Measurements from ENCODE around the gene PRKG1.

Gene PRKG1

DNA sequence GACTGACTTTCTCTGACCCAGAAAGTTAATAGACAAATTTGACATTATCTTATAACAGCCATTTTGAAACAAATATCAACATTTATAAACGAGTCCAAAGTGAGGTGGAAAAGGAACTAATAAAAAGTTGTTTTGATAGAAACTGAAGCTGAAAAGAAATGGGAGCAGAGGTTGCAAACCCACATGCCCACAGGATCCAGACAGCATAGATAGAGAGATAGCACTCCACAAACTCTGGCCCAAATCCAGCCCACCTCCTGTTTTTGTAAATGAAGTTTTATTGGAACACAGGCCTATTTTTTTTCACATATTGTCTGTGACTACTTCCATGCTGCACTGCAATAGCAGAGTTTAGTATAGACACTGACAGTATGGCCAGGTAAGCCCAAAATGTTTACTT is 171.9 kb downstream of the PRKG1 start:
- no peaks in the 10 kb centered on the region for H3K27me3 ChIP-seq (ENCODE audit: insufficient read depth, poor library complexity, severe bottlenecking)
- H3K27ac ChIP-seq (replicated peaks), result no peak overlapping the region
- DNase-seq (ENCODE audit: low read depth in 1 of 2, low spot score in 1 of 2), result no peak
- TF ChIP-seq SPI1 (IDR thresholded peaks at IDR 0.05; ENCODE audit: borderline replicate concordance, low read depth), result no peak
- TF ChIP-seq, protein P1, sequence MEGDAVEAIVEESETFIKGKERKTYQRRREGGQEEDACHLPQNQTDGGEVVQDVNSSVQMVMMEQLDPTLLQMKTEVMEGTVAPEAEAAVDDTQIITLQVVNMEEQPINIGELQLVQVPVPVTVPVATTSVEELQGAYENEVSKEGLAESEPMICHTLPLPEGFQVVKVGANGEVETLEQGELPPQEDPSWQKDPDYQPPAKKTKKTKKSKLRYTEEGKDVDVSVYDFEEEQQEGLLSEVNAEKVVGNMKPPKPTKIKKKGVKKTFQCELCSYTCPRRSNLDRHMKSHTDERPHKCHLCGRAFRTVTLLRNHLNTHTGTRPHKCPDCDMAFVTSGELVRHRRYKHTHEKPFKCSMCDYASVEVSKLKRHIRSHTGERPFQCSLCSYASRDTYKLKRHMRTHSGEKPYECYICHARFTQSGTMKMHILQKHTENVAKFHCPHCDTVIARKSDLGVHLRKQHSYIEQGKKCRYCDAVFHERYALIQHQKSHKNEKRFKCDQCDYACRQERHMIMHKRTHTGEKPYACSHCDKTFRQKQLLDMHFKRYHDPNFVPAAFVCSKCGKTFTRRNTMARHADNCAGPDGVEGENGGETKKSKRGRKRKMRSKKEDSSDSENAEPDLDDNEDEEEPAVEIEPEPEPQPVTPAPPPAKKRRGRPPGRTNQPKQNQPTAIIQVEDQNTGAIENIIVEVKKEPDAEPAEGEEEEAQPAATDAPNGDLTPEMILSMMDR (IDR thresholded peaks at IDR 0.05; ENCODE audit: insufficient read depth, low read length), result no peak
- H3K4me3 ChIP-seq (replicated peaks; ENCODE audit: insufficient read depth, low read length), result no peak overlapping the region

DNA sequence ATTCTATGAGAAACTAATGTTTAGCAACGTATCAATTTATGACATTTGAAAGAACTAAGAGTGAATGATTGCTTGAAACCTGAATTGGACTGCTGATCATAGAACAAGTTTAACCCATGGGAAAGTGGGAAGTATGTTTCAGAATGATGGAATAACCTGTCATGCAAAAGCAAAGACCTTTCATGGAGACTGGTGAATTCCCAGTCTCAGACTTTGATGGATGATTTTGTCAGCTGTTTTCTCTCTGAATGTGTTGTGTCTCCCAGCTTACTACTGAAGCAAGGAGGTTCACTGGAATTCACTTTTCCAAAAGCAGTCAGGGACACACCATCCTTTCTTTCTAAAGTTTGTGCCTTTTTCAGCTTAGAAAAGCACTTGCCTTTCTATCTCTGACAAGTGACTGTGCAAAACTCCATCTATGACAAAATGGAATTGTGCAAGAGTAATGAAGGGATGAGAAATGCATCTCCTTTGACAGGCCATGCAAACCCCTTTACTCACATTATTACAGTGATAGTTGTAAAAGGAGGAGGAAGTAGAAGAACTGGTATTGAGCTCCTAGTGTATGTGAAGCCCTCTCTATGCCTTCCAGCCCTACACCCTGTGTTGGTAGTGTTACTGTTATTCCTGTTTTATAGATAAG is 176.1 kb downstream of the PRKG1 start:
- TF ChIP-seq, protein P1 (IDR thresholded peaks at IDR 0.05; ENCODE audit: insufficient read depth, low read length), result no peak
- TF ChIP-seq SPI1 (IDR thresholded peaks at IDR 0.05; ENCODE audit: borderline replicate concordance, low read depth) (no peak), POLR2AphosphoS5 (IDR thresholded peaks at IDR 0.05; ENCODE audit: low read depth) (no peak), GABPA (IDR thresholded peaks at IDR 0.05; ENCODE audit: low read depth) (no peak)
- TF ChIP-seq, protein P2, sequence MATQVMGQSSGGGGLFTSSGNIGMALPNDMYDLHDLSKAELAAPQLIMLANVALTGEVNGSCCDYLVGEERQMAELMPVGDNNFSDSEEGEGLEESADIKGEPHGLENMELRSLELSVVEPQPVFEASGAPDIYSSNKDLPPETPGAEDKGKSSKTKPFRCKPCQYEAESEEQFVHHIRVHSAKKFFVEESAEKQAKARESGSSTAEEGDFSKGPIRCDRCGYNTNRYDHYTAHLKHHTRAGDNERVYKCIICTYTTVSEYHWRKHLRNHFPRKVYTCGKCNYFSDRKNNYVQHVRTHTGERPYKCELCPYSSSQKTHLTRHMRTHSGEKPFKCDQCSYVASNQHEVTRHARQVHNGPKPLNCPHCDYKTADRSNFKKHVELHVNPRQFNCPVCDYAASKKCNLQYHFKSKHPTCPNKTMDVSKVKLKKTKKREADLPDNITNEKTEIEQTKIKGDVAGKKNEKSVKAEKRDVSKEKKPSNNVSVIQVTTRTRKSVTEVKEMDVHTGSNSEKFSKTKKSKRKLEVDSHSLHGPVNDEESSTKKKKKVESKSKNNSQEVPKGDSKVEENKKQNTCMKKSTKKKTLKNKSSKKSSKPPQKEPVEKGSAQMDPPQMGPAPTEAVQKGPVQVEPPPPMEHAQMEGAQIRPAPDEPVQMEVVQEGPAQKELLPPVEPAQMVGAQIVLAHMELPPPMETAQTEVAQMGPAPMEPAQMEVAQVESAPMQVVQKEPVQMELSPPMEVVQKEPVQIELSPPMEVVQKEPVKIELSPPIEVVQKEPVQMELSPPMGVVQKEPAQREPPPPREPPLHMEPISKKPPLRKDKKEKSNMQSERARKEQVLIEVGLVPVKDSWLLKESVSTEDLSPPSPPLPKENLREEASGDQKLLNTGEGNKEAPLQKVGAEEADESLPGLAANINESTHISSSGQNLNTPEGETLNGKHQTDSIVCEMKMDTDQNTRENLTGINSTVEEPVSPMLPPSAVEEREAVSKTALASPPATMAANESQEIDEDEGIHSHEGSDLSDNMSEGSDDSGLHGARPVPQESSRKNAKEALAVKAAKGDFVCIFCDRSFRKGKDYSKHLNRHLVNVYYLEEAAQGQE (IDR thresholded peaks at IDR 0.05; ENCODE audit: insufficient replicate concordance, low read depth), result no peak
- Histone ChIP-seq H3K27ac (replicated peaks) (no peak overlapping the region), H3K27me3 (ENCODE audit: insufficient read depth, poor library complexity, severe bottlenecking) (no peaks in the 10 kb centered on the region), H3K4me3 (replicated peaks; ENCODE audit: insufficient read depth, low read length) (no peak overlapping the region)
- DNase-seq (ENCODE audit: low read depth in 1 of 2, low spot score in 1 of 2), result no peak

DNA sequence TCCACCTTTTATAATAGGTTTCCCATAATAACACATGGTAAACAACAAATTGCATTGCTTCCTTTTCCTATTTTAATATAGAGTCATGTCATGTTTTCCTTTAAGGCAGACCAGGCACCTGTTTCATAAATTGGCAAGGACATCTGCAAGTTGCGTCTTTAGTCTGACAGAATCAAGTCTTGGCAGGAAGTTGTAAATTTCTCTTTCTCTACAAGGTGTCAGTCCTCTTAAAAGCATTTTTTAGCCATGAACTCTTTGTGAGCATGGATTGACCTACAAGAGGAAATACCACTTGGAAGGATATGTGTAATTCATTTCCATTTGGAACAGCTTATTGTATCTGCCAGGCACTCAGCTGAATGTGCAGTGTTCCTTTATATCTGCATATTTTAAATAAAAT is 176.8 kb downstream of the PRKG1 start:
- TF ChIP-seq, protein P2 (IDR thresholded peaks at IDR 0.05; ENCODE audit: insufficient replicate concordance, low read depth), result no peak
- no peak for TF ChIP-seq POLR2AphosphoS5 (IDR thresholded peaks at IDR 0.05; ENCODE audit: low read depth)
- no peak for TF ChIP-seq GABPA (IDR thresholded peaks at IDR 0.05; ENCODE audit: low read depth)
- TF ChIP-seq, protein P1 (IDR thresholded peaks at IDR 0.05; ENCODE audit: insufficient read depth, low read length), result no peak
- TF ChIP-seq SPI1 (IDR thresholded peaks at IDR 0.05; ENCODE audit: borderline replicate concordance, low read depth), result no peak
- no peak overlapping the region for H3K27ac ChIP-seq (replicated peaks)
- DNase-seq (ENCODE audit: low read depth in 1 of 2, low spot score in 1 of 2), result no peak
- no peak overlapping the region for H3K4me3 ChIP-seq (replicated peaks; ENCODE audit: insufficient read depth, low read length)
- H3K27me3 ChIP-seq (ENCODE audit: insufficient read depth, poor library complexity, severe bottlenecking), result no peaks in the 10 kb centered on the region

DNA sequence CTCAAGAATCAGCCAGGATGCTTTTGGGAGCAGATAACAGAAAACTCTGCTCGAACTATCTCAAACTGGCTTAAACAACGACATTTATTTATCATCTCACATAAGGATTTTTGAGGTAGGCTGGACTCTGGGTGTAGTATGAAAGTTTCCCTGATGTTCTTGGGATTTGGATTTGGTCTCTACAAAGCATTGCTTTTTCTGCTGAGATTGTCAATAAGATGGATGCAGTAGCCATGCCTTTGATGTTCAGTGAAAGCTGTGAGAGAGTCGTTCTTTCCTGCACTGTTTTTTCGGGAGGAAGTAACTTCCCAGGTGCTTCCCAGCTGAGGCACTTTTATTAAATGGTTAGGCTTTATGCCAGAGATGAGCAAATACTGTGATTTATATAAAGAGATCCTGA is 181.1 kb downstream of the PRKG1 start:
- H3K27me3 ChIP-seq (ENCODE audit: insufficient read depth, poor library complexity, severe bottlenecking), result no peaks in the 10 kb centered on the region
- no peak for DNase-seq (ENCODE audit: low read depth in 1 of 2, low spot score in 1 of 2)
- TF ChIP-seq POLR2AphosphoS5 (IDR thresholded peaks at IDR 0.05; ENCODE audit: low read depth), result no peak
- no peak for TF ChIP-seq GABPA (IDR thresholded peaks at IDR 0.05; ENCODE audit: low read depth)
- TF ChIP-seq, protein P2 (IDR thresholded peaks at IDR 0.05; ENCODE audit: insufficient replicate concordance, low read depth), result no peak
- TF ChIP-seq, protein P1 (IDR thresholded peaks at IDR 0.05; ENCODE audit: insufficient read depth, low read length), result no peak
- no peak for TF ChIP-seq SPI1 (IDR thresholded peaks at IDR 0.05; ENCODE audit: borderline replicate concordance, low read depth)
- H3K27ac ChIP-seq (replicated peaks), result no peak overlapping the region
- H3K4me3 ChIP-seq (replicated peaks; ENCODE audit: insufficient read depth, low read length), result no peak overlapping the region

All from HL-60 (cell line).